K562 (cell line): ENCODE data around the gene CARD8. TPM values are rescaled to one million over a fixed set of nuclear protein-coding genes. Genes with fewer than 3 reads are reported as not detected.

Experiments used
- ARID3A ChIP-seq: IDR thresholded peaks from 2 replicates; pipeline ENCODE4 v1.6.1; 2012; ENCODE audit warnings: low read depth, low read length, improper control_type of control experiment, borderline replicate concordance
- BACH1 ChIP-seq: fragments of 200-800 bp; sonication (Bioruptor generic); IDR thresholded peaks from 2 replicates; pipeline ENCODE4 v1.6.1; 2016; ENCODE audit warnings: missing genetic modification characterization, missing compliant biosample characterization
- CUX1 ChIP-seq: fragments of 200-800 bp; sonication (Bioruptor generic); IDR thresholded peaks from 2 replicates; pipeline ENCODE4 v1.6.1; 2016; ENCODE audit warnings: missing genetic modification characterization, missing compliant biosample characterization
- FOXA1 ChIP-seq: fragments of 450-650 bp; IDR thresholded peaks from 2 replicates; pipeline ENCODE4 v1.6.1; 2016; ENCODE audit warnings: mild to moderate bottlenecking, borderline replicate concordance
- FOXK2 ChIP-seq, 2 experiments: fragments of 450-650 bp; IDR thresholded peaks in 1 of 2; conservative IDR thresholded peaks in 1 of 2; 2 replicates each; pipeline ENCODE4 v1.6.1; 2016; ENCODE audit warnings: low read depth in 2 of 2, mild to moderate bottlenecking in 1 of 2
- FOXM1 ChIP-seq, 2 experiments: fragments of 450-650 bp in 1 of 2; sonication (generic) in 1 of 2; formaldehyde crosslinking in 1 of 2; IDR thresholded peaks; 2 replicates each; pipeline versions ENCODE4 v1.6.1 to v1.9.0; 2017 to 2022; ENCODE audit warnings: low read depth in 2 of 2, mild to moderate bottlenecking in 2 of 2, missing genetic modification reagents in 1 of 2, moderate library complexity in 1 of 2
- MEF2D ChIP-seq: conservative IDR thresholded peaks from 2 replicates; pipeline ENCODE4 v1.6.1; 2016; ENCODE audit warnings: low read depth, missing genetic modification characterization, missing compliant biosample characterization
- NFIX ChIP-seq: fragments of 250-450 bp; sonication (Bioruptor Pico); IDR thresholded peaks from 2 replicates; pipeline ENCODE4 v1.4.0; 2020; ENCODE audit warnings: low read depth, mild to moderate bottlenecking, moderate library complexity
- PURB ChIP-seq: sonication (generic); formaldehyde crosslinking; IDR thresholded peaks from 2 replicates; pipeline ENCODE4 v1.9.0; 2021; ENCODE audit warnings: low read depth, mild to moderate bottlenecking, missing genetic modification reagents
- RAD21 ChIP-seq, 2 experiments: fragments of 250-450 bp in 1 of 2; fragments of 450-650 bp in 1 of 2; sonication (Bioruptor Pico) in 1 of 2; formaldehyde crosslinking in 1 of 2; IDR thresholded peaks in 1 of 2; conservative IDR thresholded peaks in 1 of 2; 2 replicates each; pipeline versions ENCODE4 v1.4.0 to v1.8.0; 2020 to 2022; ENCODE audit warnings: mild to moderate bottlenecking in 2 of 2, moderate library complexity in 1 of 2
- RB1 ChIP-seq: fragments of 450-650 bp; IDR thresholded peaks from 2 replicates; pipeline ENCODE4 v1.6.1; 2017; ENCODE audit warnings: low read depth, mild to moderate bottlenecking
- SMAD4 ChIP-seq: fragments of 250-450 bp; sonication (Bioruptor Pico); conservative IDR thresholded peaks from 2 replicates; pipeline ENCODE4 v1.8.0; 2021; ENCODE audit warnings: inconsistent platforms, mild to moderate bottlenecking, moderate library complexity
- SRSF7 ChIP-seq: fragments of 200-400 bp; formaldehyde crosslinking; optimal IDR thresholded peaks from 2 replicates; pipeline ENCODE3; 2017; ENCODE audit warnings: mild to moderate bottlenecking, low read depth, low read length
- ZNF354B ChIP-seq: fragments of 250-450 bp; sonication (Bioruptor Pico); IDR thresholded peaks from 2 replicates; pipeline ENCODE4 v1.4.0; 2020
- ZNF592 ChIP-seq: fragments of 450-650 bp; IDR thresholded peaks from 2 replicates; pipeline ENCODE4 v1.6.1; 2017; ENCODE audit warnings: antibody characterized with exemption, mild to moderate bottlenecking
- polyA plus RNA-seq, 8 experiments: library from polyadenylated mRNA; depleted of rRNA in 4 of 8; stranded (reverse) in 5 of 8; unstranded in 3 of 8; fragments of >200 nt; fragmentation: Nextera tagmentation in 2 of 8; fragmentation: Illumina TruSeq in 1 of 8; extraction: Ambion mirVana in 2 of 8; extraction: Trizol in 1 of 8; gene quantifications; 2 replicates each; pipeline versions ENCODE4 v1.2.1 to v1.2.3, GENCODE V29; 2011 to 2014; ENCODE audit warnings: inconsistent platforms in 1 of 8, missing spikeins in 1 of 8
- total RNA-seq, 7 experiments: library from RNA; depleted of rRNA in 6 of 7; stranded (reverse); fragments of >200 nt in 6 of 7; fragmentation: Illumina TruSeq in 2 of 7; extraction: Trizol in 2 of 7; gene quantifications; 2 replicates each; pipeline versions ENCODE4 v1.2.1 to v1.2.3, GENCODE V29; 2011 to 2021; ENCODE audit warnings: low replicate concordance in 1 of 7

CARD8 gene
- total and polyA plus RNA-seq, 9 of the 15 experiments (the other 6 are each of a cell fraction or from before 2014, with no cell fraction given), result 11.5 to 26.4 (median 20.8) TPM

GRCh38 chr19:48203794-48204628, 51.7 kb downstream of the CARD8 start (continued):
- TF ChIP-seq CUX1 (CRISPR knock-in tag) (no peak), FOXA1 (no peak), ZNF592 (no peak; the same call in 1 of the 2 replicates), FOXM1 (IDR thresholded peaks at IDR 0.05; ENCODE audit: low read depth) (no peak), FOXM1 (CRISPR knock-in tag; IDR thresholded peaks at IDR 0.05; ENCODE audit: low read depth) (0 out of 2 replicates have a peak, but pooled peaks have one; percentile 15), ZNF354B (no peak), RAD21 (CRISPR knock-in tag; conservative IDR thresholded peaks at IDR 0.05 in 1 of 2, IDR thresholded peaks at IDR 0.05 in 1 of 2) (no peak), FOXK2 (conservative IDR thresholded peaks at IDR 0.05 in 1 of 2, IDR thresholded peaks at IDR 0.05 in 1 of 2; ENCODE audit: low read depth in 2 of 2) (peak; percentile 86 to 92), PURB (no peak), RB1 (peak; percentile 64; the same call in 1 of the 2 replicates), BACH1 (tag) (no peak), NFIX (CRISPR knock-in tag) (no peak), ARID3A (no peak), SMAD4 (CRISPR knock-in tag) (no peak), SRSF7 (no peak), MEF2D (tag) (0 out of 2 replicates have a peak, but pooled peaks have one; percentile 40)
